HEK293 (cell line): ENCODE data around the gene ZNF345.

Experiments used
- FEZF1 ChIP-seq: fragments of 450-650 bp; formaldehyde crosslinking; IDR thresholded peaks from 2 replicates; pipeline ENCODE4 v1.5.1; 2016; ENCODE audit warnings: missing biosample characterization, missing genetic modification characterization
- SP3 ChIP-seq: fragments of 450-650 bp; formaldehyde crosslinking; IDR thresholded peaks from 2 replicates; pipeline ENCODE4 v1.5.1; 2016; ENCODE audit warnings: missing biosample characterization, missing genetic modification characterization
- ZNF140 ChIP-seq: fragments of 450-650 bp; formaldehyde crosslinking; IDR thresholded peaks from 2 replicates; pipeline ENCODE4 v1.5.1; 2016; ENCODE audit warnings: missing biosample characterization, missing genetic modification characterization
- ZNF146 ChIP-seq: fragments of 450-650 bp; formaldehyde crosslinking; IDR thresholded peaks from 2 replicates; pipeline ENCODE4 v1.5.1; 2016; ENCODE audit warnings: missing biosample characterization, missing genetic modification characterization
- ZNF239 ChIP-seq: fragments of 450-650 bp; formaldehyde crosslinking; IDR thresholded peaks from 2 replicates; pipeline ENCODE4 v1.5.1; 2016; ENCODE audit warnings: missing biosample characterization, missing genetic modification characterization
- ZNF354C ChIP-seq: fragments of 450-650 bp; formaldehyde crosslinking; IDR thresholded peaks from 2 replicates; pipeline ENCODE4 v1.5.1; 2016; ENCODE audit warnings: missing biosample characterization, missing genetic modification characterization, low read depth, borderline replicate concordance
- ZNF423 ChIP-seq: fragments of 450-650 bp; formaldehyde crosslinking; IDR thresholded peaks from 2 replicates; pipeline ENCODE4 v1.5.1; 2016; ENCODE audit warnings: missing biosample characterization, missing genetic modification characterization
- ZNF558 ChIP-seq: fragments of 450-650 bp; formaldehyde crosslinking; IDR thresholded peaks from 2 replicates; pipeline ENCODE4 v1.5.1; 2016; ENCODE audit warnings: missing biosample characterization, missing genetic modification characterization
- ZNF560 ChIP-seq: fragments of 450-650 bp; formaldehyde crosslinking; IDR thresholded peaks from 2 replicates; pipeline ENCODE4 v1.5.1; 2017; ENCODE audit warnings: missing biosample characterization, missing genetic modification characterization, borderline replicate concordance
- ZNF621 ChIP-seq: fragments of 450-650 bp; formaldehyde crosslinking; IDR thresholded peaks from 2 replicates; pipeline ENCODE4 v1.5.1; 2017; ENCODE audit warnings: missing biosample characterization, missing genetic modification characterization
- ZNF707 ChIP-seq: fragments of 450-650 bp; formaldehyde crosslinking; IDR thresholded peaks from 2 replicates; pipeline ENCODE4 v1.5.1; 2016; ENCODE audit warnings: missing biosample characterization, missing genetic modification characterization
- ZNF747 ChIP-seq: fragments of 450-650 bp; formaldehyde crosslinking; IDR thresholded peaks from 2 replicates; pipeline ENCODE4 v1.5.1; 2016; ENCODE audit warnings: missing biosample characterization, missing genetic modification characterization
- ZNF768 ChIP-seq: fragments of 450-650 bp; formaldehyde crosslinking; IDR thresholded peaks from 2 replicates; pipeline ENCODE4 v1.5.1; 2018; ENCODE audit warnings: missing biosample characterization, mild to moderate bottlenecking, missing genetic modification characterization
- ZNF791 ChIP-seq: fragments of 450-650 bp; formaldehyde crosslinking; IDR thresholded peaks from 2 replicates; pipeline ENCODE4 v1.5.1; 2016; ENCODE audit warnings: missing biosample characterization, missing genetic modification characterization
- TF ChIP-seq, protein P1 (sequence below): fragments of 450-650 bp; formaldehyde crosslinking; IDR thresholded peaks from 2 replicates; pipeline ENCODE4 v1.5.1; 2016; ENCODE audit warnings: missing biosample characterization, missing genetic modification characterization
- TF ChIP-seq, protein P2 (sequence below): fragments of 450-650 bp; formaldehyde crosslinking; IDR thresholded peaks from 2 replicates; pipeline ENCODE4 v1.5.1; 2017; ENCODE audit warnings: missing biosample characterization, mild to moderate bottlenecking, missing genetic modification characterization, moderate library complexity
- TF ChIP-seq, protein P3 (sequence below): fragments of 450-650 bp; formaldehyde crosslinking; IDR thresholded peaks from 2 replicates; pipeline ENCODE4 v1.5.1; 2016; ENCODE audit warnings: missing biosample characterization, missing genetic modification characterization
- TF ChIP-seq, protein P4 (sequence below): fragments of 450-650 bp; formaldehyde crosslinking; IDR thresholded peaks from 2 replicates; pipeline ENCODE4 v1.5.1; 2016; ENCODE audit warnings: missing biosample characterization, missing genetic modification characterization
- TF ChIP-seq, protein P5 (sequence below): fragments of 450-650 bp; formaldehyde crosslinking; IDR thresholded peaks from 2 replicates; pipeline ENCODE4 v1.5.1; 2016; ENCODE audit warnings: missing biosample characterization, missing genetic modification characterization
- TF ChIP-seq, protein P6 (sequence below): fragments of 450-650 bp; formaldehyde crosslinking; IDR thresholded peaks from 2 replicates; pipeline ENCODE4 v1.5.1; 2016; ENCODE audit warnings: missing biosample characterization, missing genetic modification characterization
- TF ChIP-seq, protein P7 (sequence below): fragments of 450-650 bp; formaldehyde crosslinking; IDR thresholded peaks from 2 replicates; pipeline ENCODE4 v1.5.1; 2016; ENCODE audit warnings: missing biosample characterization, missing genetic modification characterization
- TF ChIP-seq, protein P8 (sequence below): fragments of 450-650 bp; formaldehyde crosslinking; IDR thresholded peaks from 2 replicates; pipeline ENCODE4; 2016; ENCODE audit warnings: missing biosample characterization, missing genetic modification characterization

The ZNF345 gene

DNA sequence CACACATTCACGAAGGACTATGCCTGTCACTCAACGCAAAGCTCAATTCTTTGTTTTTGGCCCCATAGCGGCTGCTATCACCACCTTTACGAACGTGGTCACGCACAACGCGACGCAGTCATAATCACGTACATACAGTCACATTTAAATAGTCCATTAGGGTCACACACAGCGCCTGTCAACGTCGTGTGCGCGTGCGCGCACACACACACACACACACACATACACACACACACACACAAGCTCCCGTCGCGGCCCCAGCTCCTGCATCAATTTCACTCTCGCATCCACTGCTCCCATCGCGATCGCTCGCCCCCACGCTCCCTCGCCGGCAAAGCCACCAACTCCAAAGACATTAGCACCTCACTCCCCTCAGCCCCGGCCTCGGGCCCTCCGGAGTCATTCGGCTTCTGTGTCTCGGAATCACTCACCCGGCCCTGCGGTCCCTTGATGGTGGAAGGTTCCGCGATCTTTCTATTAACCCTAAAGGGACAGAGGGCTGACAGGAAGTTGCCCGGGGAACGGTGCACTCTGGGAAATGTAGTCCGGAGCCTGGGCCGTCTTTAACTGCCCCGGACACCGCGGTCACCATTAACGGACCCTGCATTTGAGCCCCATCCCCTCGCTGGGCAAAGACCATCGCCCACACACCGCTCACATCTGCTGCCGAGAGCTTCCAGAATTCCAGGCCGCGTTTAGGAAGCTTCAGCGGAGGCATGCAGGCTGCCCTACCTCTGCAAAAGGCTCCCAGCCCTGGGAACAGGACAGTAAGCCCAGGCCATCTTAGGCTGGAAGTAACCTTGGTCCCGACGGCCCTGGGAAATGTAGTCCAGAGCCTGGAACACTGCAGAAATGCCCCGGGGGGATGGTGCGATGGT, 12.5 kb upstream of the ZNF345 start, which contains the start of gene ZNF790 (continued):
- TF ChIP-seq, protein P1, sequence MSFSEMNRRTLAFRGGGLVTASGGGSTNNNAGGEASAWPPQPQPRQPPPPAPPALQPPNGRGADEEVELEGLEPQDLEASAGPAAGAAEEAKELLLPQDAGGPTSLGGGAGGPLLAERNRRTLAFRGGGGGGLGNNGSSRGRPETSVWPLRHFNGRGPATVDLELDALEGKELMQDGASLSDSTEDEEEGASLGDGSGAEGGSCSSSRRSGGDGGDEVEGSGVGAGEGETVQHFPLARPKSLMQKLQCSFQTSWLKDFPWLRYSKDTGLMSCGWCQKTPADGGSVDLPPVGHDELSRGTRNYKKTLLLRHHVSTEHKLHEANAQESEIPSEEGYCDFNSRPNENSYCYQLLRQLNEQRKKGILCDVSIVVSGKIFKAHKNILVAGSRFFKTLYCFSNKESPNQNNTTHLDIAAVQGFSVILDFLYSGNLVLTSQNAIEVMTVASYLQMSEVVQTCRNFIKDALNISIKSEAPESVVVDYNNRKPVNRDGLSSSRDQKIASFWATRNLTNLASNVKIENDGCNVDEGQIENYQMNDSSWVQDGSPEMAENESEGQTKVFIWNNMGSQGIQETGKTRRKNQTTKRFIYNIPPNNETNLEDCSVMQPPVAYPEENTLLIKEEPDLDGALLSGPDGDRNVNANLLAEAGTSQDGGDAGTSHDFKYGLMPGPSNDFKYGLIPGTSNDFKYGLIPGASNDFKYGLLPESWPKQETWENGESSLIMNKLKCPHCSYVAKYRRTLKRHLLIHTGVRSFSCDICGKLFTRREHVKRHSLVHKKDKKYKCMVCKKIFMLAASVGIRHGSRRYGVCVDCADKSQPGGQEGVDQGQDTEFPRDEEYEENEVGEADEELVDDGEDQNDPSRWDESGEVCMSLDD = peak; percentile 91; the same call in 1 of the 2 replicates
- no peak for TF ChIP-seq ZNF621 (tag by site-specific recombination)
- TF ChIP-seq, protein P2, sequence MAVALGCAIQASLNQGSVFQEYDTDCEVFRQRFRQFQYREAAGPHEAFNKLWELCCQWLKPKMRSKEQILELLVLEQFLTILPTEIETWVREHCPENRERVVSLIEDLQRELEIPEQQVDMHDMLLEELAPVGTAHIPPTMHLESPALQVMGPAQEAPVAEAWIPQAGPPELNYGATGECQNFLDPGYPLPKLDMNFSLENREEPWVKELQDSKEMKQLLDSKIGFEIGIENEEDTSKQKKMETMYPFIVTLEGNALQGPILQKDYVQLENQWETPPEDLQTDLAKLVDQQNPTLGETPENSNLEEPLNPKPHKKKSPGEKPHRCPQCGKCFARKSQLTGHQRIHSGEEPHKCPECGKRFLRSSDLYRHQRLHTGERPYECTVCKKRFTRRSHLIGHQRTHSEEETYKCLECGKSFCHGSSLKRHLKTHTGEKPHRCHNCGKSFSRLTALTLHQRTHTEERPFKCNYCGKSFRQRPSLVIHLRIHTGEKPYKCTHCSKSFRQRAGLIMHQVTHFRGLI = no peak
- TF ChIP-seq ZNF707 = peak; percentile 38; the same call in 1 of the 2 replicates
- TF ChIP-seq, protein P3, sequence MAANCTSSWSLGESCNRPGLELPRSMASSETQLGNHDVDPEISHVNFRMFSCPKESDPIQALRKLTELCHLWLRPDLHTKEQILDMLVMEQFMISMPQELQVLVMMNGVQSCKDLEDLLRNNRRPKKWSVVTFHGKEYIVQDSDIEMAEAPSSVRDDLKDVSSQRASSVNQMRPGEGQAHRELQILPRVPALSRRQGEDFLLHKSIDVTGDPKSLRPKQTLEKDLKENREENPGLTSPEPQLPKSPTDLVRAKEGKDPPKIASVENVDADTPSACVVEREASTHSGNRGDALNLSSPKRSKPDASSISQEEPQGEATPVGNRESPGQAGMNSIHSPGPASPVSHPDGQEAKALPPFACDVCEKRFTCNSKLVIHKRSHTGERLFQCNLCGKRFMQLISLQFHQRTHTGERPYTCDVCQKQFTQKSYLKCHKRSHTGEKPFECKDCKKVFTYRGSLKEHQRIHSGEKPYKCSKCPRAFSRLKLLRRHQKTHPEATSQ (tag by site-specific recombination) = peak; percentile 98
- TF ChIP-seq, protein P4, sequence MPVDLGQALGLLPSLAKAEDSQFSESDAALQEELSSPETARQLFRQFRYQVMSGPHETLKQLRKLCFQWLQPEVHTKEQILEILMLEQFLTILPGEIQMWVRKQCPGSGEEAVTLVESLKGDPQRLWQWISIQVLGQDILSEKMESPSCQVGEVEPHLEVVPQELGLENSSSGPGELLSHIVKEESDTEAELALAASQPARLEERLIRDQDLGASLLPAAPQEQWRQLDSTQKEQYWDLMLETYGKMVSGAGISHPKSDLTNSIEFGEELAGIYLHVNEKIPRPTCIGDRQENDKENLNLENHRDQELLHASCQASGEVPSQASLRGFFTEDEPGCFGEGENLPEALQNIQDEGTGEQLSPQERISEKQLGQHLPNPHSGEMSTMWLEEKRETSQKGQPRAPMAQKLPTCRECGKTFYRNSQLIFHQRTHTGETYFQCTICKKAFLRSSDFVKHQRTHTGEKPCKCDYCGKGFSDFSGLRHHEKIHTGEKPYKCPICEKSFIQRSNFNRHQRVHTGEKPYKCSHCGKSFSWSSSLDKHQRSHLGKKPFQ (tag by site-specific recombination) = peak; percentile 72; the same call in 1 of the 2 replicates
- TF ChIP-seq, protein P5, sequence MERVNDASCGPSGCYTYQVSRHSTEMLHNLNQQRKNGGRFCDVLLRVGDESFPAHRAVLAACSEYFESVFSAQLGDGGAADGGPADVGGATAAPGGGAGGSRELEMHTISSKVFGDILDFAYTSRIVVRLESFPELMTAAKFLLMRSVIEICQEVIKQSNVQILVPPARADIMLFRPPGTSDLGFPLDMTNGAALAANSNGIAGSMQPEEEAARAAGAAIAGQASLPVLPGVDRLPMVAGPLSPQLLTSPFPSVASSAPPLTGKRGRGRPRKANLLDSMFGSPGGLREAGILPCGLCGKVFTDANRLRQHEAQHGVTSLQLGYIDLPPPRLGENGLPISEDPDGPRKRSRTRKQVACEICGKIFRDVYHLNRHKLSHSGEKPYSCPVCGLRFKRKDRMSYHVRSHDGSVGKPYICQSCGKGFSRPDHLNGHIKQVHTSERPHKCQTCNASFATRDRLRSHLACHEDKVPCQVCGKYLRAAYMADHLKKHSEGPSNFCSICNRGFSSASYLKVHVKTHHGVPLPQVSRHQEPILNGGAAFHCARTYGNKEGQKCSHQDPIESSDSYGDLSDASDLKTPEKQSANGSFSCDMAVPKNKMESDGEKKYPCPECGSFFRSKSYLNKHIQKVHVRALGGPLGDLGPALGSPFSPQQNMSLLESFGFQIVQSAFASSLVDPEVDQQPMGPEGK (tag by site-specific recombination) = peak; percentile 93
- peak; percentile 73; the same call in 1 of the 2 replicates for TF ChIP-seq SP3 (tag by site-specific recombination)
- TF ChIP-seq, protein P6, sequence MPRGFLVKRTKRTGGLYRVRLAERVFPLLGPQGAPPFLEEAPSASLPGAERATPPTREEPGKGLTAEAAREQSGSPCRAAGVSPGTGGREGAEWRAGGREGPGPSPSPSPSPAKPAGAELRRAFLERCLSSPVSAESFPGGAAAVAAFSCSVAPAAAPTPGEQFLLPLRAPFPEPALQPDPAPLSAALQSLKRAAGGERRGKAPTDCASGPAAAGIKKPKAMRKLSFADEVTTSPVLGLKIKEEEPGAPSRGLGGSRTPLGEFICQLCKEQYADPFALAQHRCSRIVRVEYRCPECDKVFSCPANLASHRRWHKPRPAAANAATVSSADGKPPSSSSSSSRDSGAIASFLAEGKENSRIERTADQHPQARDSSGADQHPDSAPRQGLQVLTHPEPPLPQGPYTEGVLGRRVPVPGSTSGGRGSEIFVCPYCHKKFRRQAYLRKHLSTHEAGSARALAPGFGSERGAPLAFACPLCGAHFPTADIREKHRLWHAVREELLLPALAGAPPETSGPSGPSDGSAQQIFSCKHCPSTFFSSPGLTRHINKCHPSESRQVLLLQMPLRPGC = peak; percentile 93
- peak; percentile 84 for TF ChIP-seq ZNF146 (tag by site-specific recombination)
- TF ChIP-seq FEZF1 = peak; percentile 33; the same call in 1 of the 2 replicates
- peak; percentile 79 for TF ChIP-seq ZNF558 (tag by site-specific recombination)
- no peak for TF ChIP-seq ZNF140 (tag by site-specific recombination)
- no peak for TF ChIP-seq ZNF747
- TF ChIP-seq ZNF791 (tag by site-specific recombination) = peak; percentile 85
- TF ChIP-seq ZNF239 (tag by site-specific recombination) = peak; percentile 95
- TF ChIP-seq ZNF423 (tag by site-specific recombination) = no peak
- TF ChIP-seq ZNF354C (tag by site-specific recombination) = peak; percentile 59; the same call in 1 of the 2 replicates
- TF ChIP-seq, protein P7, sequence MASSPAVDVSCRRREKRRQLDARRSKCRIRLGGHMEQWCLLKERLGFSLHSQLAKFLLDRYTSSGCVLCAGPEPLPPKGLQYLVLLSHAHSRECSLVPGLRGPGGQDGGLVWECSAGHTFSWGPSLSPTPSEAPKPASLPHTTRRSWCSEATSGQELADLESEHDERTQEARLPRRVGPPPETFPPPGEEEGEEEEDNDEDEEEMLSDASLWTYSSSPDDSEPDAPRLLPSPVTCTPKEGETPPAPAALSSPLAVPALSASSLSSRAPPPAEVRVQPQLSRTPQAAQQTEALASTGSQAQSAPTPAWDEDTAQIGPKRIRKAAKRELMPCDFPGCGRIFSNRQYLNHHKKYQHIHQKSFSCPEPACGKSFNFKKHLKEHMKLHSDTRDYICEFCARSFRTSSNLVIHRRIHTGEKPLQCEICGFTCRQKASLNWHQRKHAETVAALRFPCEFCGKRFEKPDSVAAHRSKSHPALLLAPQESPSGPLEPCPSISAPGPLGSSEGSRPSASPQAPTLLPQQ (tag by site-specific recombination) = peak; percentile 97
- TF ChIP-seq, protein P8, sequence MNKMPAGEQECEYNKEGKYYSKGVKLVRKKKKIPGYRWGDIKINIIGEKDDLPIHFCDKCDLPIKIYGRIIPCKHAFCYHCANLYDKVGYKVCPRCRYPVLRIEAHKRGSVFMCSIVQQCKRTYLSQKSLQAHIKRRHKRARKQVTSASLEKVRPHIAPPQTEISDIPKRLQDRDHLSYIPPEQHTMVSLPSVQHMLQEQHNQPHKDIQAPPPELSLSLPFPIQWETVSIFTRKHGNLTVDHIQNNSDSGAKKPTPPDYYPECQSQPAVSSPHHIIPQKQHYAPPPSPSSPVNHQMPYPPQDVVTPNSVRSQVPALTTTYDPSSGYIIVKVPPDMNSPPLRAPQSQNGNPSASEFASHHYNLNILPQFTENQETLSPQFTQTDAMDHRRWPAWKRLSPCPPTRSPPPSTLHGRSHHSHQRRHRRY (tag by site-specific recombination) = peak; percentile 99
- TF ChIP-seq ZNF560 (tag by site-specific recombination) = no peak
- no peak; the same call in 1 of the 2 replicates for TF ChIP-seq ZNF768 (tag by site-specific recombination)
